ENCODE data around the gene PLEKHN1. TPM values are rescaled to one million over a fixed set of nuclear protein-coding genes. Genes with fewer than 3 reads are reported as not detected.
A peak's percentile ranks its signal among the peaks of the same experiment; 100 is the strongest.

PLEKHN1 gene
- total RNA-seq, 2 donors from 2014 or later: 1.5 to 4.6 TPM

GRCh38 chr1:997993-998744 lies 31.9 kb downstream of the PLEKHN1 start:
- 19 to 21% methylated on average over 42 to 75 of the region's 75 CpGs for WGBS, 2 experiments (ENCODE audit: insufficient coverage in 1 of 2, insufficient read length in 1 of 2)
- peaks cover 20% of the 10 kb centered on the region for H3K27me3 ChIP-seq (ENCODE audit: control insufficient read depth, insufficient read depth, low read length, poor library complexity, severe bottlenecking)
- H3K4me1 Mint-ChIP-seq: peaks cover 4% of the 10 kb centered on the region
- TF ChIP-seq CTCF (conservative IDR thresholded peaks at IDR 0.05): peak; percentile 34
- DNase-seq: peak; percentile 82
- no peak overlapping the region for H3K27ac ChIP-seq (ENCODE audit: low read depth, low read length)
- peak overlapping the region; percentile 59 for H3K4me3 Mint-ChIP-seq
- peaks cover 74% of the 10 kb centered on the region for H3K27me3 Mint-ChIP-seq (ENCODE audit: insufficient read depth)
- H3K4me1 ChIP-seq (ENCODE audit: control insufficient read depth, insufficient read depth, low read length): peaks cover 4% of the 10 kb centered on the region
- H3K36me3 Mint-ChIP-seq (ENCODE audit: low read depth): no peaks in the 10 kb centered on the region
- peak overlapping the region; percentile 72 for H3K4me3 ChIP-seq (ENCODE audit: low read length)
- H3K9me3 ChIP-seq (ENCODE audit: control insufficient read depth, low read length): no peaks in the 10 kb centered on the region
- H3K9me3 Mint-ChIP-seq: no peaks in the 10 kb centered on the region
- H3K27ac Mint-ChIP-seq: no peak overlapping the region
- no peaks in the 10 kb centered on the region for H3K36me3 ChIP-seq (ENCODE audit: control insufficient read depth, insufficient read depth, low read length)
- H3K9ac ChIP-seq (ENCODE audit: extremely low read depth, low read length, poor library complexity, severe bottlenecking): peak overlapping the region; percentile 95

DNA sequence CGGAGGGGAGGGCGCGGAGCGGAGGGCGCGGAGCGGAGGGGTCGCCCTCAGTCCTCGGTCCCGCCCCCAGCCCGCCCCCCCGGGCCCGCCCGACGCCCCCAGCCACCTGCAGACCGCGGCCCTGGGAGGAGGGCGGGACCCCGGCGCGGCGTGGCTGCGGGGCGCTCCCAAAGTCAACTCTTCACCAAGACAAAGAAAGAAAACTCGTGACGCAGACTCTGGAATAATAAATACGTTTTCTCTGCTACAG lies 32.4 kb downstream of the PLEKHN1 start:
- Mint-ChIP-seq H3K4me3 (peak overlapping the region; percentile 59), H3K4me1 (peaks cover 7% of the 10 kb centered on the region), H3K27ac (no peak overlapping the region), H3K27me3 (ENCODE audit: insufficient read depth) (peaks cover 72% of the 10 kb centered on the region), H3K36me3 (ENCODE audit: low read depth) (no peaks in the 10 kb centered on the region), H3K9me3 (no peaks in the 10 kb centered on the region)
- Histone ChIP-seq H3K27me3 (ENCODE audit: control insufficient read depth, insufficient read depth, low read length, poor library complexity, severe bottlenecking) (peaks cover 16% of the 10 kb centered on the region), H3K4me1 (ENCODE audit: control insufficient read depth, insufficient read depth, low read length) (peaks cover 6% of the 10 kb centered on the region), H3K9me3 (ENCODE audit: control insufficient read depth, low read length) (no peaks in the 10 kb centered on the region), H3K36me3 (ENCODE audit: control insufficient read depth, insufficient read depth, low read length) (no peaks in the 10 kb centered on the region), H3K9ac (ENCODE audit: extremely low read depth, low read length, poor library complexity, severe bottlenecking) (peak overlapping the region; percentile 95), H3K27ac (ENCODE audit: low read depth, low read length) (peak overlapping the region; percentile 100), H3K4me3 (ENCODE audit: low read length) (peak overlapping the region; percentile 81)
- peak; percentile 7 for TF ChIP-seq CTCF (conservative IDR thresholded peaks at IDR 0.05)
- DNase-seq: no peak
- WGBS, 2 experiments (ENCODE audit: insufficient coverage in 1 of 2, insufficient read length in 1 of 2): 0% methylated on average over 3 to 25 of the region's 27 CpGs

- H3K27ac ChIP-seq (ENCODE audit: low read depth, low read length): peak overlapping the region; percentile 100
- Mint-ChIP-seq H3K4me3 (peak overlapping the region; percentile 59), H3K36me3 (ENCODE audit: low read depth) (no peaks in the 10 kb centered on the region), H3K9me3 (no peaks in the 10 kb centered on the region), H3K4me1 (peaks cover 8% of the 10 kb centered on the region), H3K27ac (no peak overlapping the region), H3K27me3 (ENCODE audit: insufficient read depth) (peaks cover 72% of the 10 kb centered on the region)
- no peaks in the 10 kb centered on the region for H3K36me3 ChIP-seq (ENCODE audit: control insufficient read depth, insufficient read depth, low read length)
- peaks cover 16% of the 10 kb centered on the region for H3K27me3 ChIP-seq (ENCODE audit: control insufficient read depth, insufficient read depth, low read length, poor library complexity, severe bottlenecking)
- H3K9me3 ChIP-seq (ENCODE audit: control insufficient read depth, low read length): no peaks in the 10 kb centered on the region
- peak overlapping the region; percentile 95 for H3K9ac ChIP-seq (ENCODE audit: extremely low read depth, low read length, poor library complexity, severe bottlenecking)
- peak; percentile 79 for DNase-seq
- peak; percentile 6 for TF ChIP-seq CTCF (conservative IDR thresholded peaks at IDR 0.05)
- H3K4me3 ChIP-seq (ENCODE audit: low read length): peak overlapping the region; percentile 81
- H3K4me1 ChIP-seq (ENCODE audit: control insufficient read depth, insufficient read depth, low read length): peaks cover 8% of the 10 kb centered on the region
- 1% methylated on average over 31 to 86 of the region's 86 CpGs for WGBS, 2 experiments (ENCODE audit: insufficient coverage in 1 of 2, insufficient read length in 1 of 2)
These were observed 32.9 kb downstream of the PLEKHN1 start for GRCh38 chr1:998995-999724.
